ENCODE data around the gene BCKDK.

- no peak for TF ChIP-seq CTCF (IDR thresholded peaks at IDR 0.05)
- TF ChIP-seq POLR2A (IDR thresholded peaks at IDR 0.05) = no peak
Observed at GRCh38 chr16:31080035-31080629, 28.1 kb upstream of the BCKDK start.
